Measurements from ENCODE around the gene LIPC. TPM values are rescaled to one million over a fixed set of nuclear protein-coding genes. Genes with fewer than 3 reads are reported as not detected.
A peak's percentile ranks its signal among the peaks of the same experiment; 100 is the strongest.

The LIPC gene
- total and polyA plus RNA-seq, 2 experiments from 2014 or later, result not detected

GRCh38 chr15:58605931-58606530 lies 174.2 kb downstream of the LIPC start:
- Histone ChIP-seq H3F3A (replicated peaks; ENCODE audit: low read depth) (no peaks in the 10 kb centered on the region), H3K36me3 (ENCODE audit: insufficient read depth) (peaks cover 2% of the 10 kb centered on the region; the same call in 1 of the 2 replicates), H3K9me2 (ENCODE audit: insufficient read depth) (no peaks in the 10 kb centered on the region), H3K79me2 (replicated peaks; ENCODE audit: insufficient read depth) (no peaks in the 10 kb centered on the region), H3K4me3 (no peak overlapping the region), H3K4me2 (no peak overlapping the region), H2AFZ (no peak overlapping the region), H3K27ac (ENCODE audit: low read depth) (no peak overlapping the region), H3K4me1 (ENCODE audit: insufficient read depth) (no peaks in the 10 kb centered on the region), H4K20me1 (replicated peaks; ENCODE audit: insufficient read depth) (no peaks in the 10 kb centered on the region), H3K27me3 (ENCODE audit: insufficient read depth) (no peaks in the 10 kb centered on the region)
- peaks cover 7% of the 10 kb centered on the region; the same call in 1 of the 3 replicates for H3K36me3 Mint-ChIP-seq (ENCODE audit: low read depth)
- no peak overlapping the region for H3K4me3 Mint-ChIP-seq
- peaks cover 4% of the 10 kb centered on the region; the same call in 2 of the 3 replicates for H3K4me1 Mint-ChIP-seq
- H3K27me3 Mint-ChIP-seq (ENCODE audit: insufficient read depth, low read depth, poor library complexity), result no peaks in the 10 kb centered on the region
- H3K9me3 Mint-ChIP-seq, result no peaks in the 10 kb centered on the region
- DNase-seq (ENCODE audit: low spot score) (no peak), ATAC-seq (no peak)
- H3K27ac Mint-ChIP-seq, result peak overlapping the region; percentile 39; the same call in 1 of the 2 replicates
- TF ChIP-seq REST (IDR thresholded peaks at IDR 0.05; ENCODE audit: unreplicated experiment), result no peak
- TF ChIP-seq CTCF (conservative IDR thresholded peaks at IDR 0.05; ENCODE audit: low read depth in 2 of 2), result no peak
- TF ChIP-seq CREB1 (CRISPR knock-in tag; IDR thresholded peaks at IDR 0.05; ENCODE audit: low read depth), result no peak
- TF ChIP-seq ETS1 (IDR thresholded peaks at IDR 0.05), result no peak
- TF ChIP-seq JUNB (IDR thresholded peaks at IDR 0.05; ENCODE audit: unreplicated experiment), result no peak
- TF ChIP-seq ZNF114 (CRISPR knock-in tag; IDR thresholded peaks at IDR 0.05), result no peak
- TF ChIP-seq EZH2 (IDR thresholded peaks at IDR 0.05; ENCODE audit: low read depth, unreplicated experiment), result no peak
- no peak for TF ChIP-seq POLR2AphosphoS5 (IDR thresholded peaks at IDR 0.05; ENCODE audit: low read depth)
- TF ChIP-seq NANOG (IDR thresholded peaks at IDR 0.05; ENCODE audit: borderline replicate concordance), result no peak
- no peak for TF ChIP-seq STAT1 (IDR thresholded peaks at IDR 0.05; ENCODE audit: unreplicated experiment)
